ENCODE data around the gene NFATC2. TPM values are rescaled to one million over a fixed set of nuclear protein-coding genes. Genes with fewer than 3 reads are reported as not detected.

NFATC2 gene
- total RNA-seq, 1 donor from 2014 or later = 2.0 TPM

- TF ChIP-seq, protein P1, sequence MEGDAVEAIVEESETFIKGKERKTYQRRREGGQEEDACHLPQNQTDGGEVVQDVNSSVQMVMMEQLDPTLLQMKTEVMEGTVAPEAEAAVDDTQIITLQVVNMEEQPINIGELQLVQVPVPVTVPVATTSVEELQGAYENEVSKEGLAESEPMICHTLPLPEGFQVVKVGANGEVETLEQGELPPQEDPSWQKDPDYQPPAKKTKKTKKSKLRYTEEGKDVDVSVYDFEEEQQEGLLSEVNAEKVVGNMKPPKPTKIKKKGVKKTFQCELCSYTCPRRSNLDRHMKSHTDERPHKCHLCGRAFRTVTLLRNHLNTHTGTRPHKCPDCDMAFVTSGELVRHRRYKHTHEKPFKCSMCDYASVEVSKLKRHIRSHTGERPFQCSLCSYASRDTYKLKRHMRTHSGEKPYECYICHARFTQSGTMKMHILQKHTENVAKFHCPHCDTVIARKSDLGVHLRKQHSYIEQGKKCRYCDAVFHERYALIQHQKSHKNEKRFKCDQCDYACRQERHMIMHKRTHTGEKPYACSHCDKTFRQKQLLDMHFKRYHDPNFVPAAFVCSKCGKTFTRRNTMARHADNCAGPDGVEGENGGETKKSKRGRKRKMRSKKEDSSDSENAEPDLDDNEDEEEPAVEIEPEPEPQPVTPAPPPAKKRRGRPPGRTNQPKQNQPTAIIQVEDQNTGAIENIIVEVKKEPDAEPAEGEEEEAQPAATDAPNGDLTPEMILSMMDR (IDR thresholded peaks at IDR 0.05) = no peak
- H3K27me3 Mint-ChIP-seq (ENCODE audit: low read depth) = no peaks in the 10 kb centered on the region
- H3K4me3 Mint-ChIP-seq (ENCODE audit: unreplicated experiment) = no peak overlapping the region
- H3K27ac Mint-ChIP-seq (ENCODE audit: unreplicated experiment) = no peak overlapping the region
- no peak for DNase-seq (ENCODE audit: low spot score)
- peaks cover 4% of the 10 kb centered on the region for H3K36me3 Mint-ChIP-seq (ENCODE audit: low read depth)
- H3K4me1 Mint-ChIP-seq (ENCODE audit: low read depth) = peaks cover 38% of the 10 kb centered on the region
- H3K9me3 Mint-ChIP-seq (ENCODE audit: low read depth) = peaks cover 6% of the 10 kb centered on the region
These were observed 89.7 kb downstream of the NFATC2 start for GRCh38 chr20:51452734-51453365.

GRCh38 chr20:51452091-51452613, 90.4 kb downstream of the NFATC2 start:
- TF ChIP-seq, protein P1 (IDR thresholded peaks at IDR 0.05) = no peak
- Mint-ChIP-seq H3K36me3 (ENCODE audit: low read depth) (peaks cover 4% of the 10 kb centered on the region), H3K4me1 (ENCODE audit: low read depth) (peaks cover 40% of the 10 kb centered on the region), H3K27me3 (ENCODE audit: low read depth) (no peaks in the 10 kb centered on the region), H3K4me3 (ENCODE audit: unreplicated experiment) (no peak overlapping the region), H3K9me3 (ENCODE audit: low read depth) (peaks cover 6% of the 10 kb centered on the region), H3K27ac (ENCODE audit: unreplicated experiment) (no peak overlapping the region)
- DNase-seq (ENCODE audit: low spot score) = no peak

GRCh38 chr20:51451484-51451883, 91.0 kb downstream of the NFATC2 start:
- TF ChIP-seq, protein P1 (IDR thresholded peaks at IDR 0.05) = no peak
- H3K36me3 Mint-ChIP-seq (ENCODE audit: low read depth) = peaks cover 4% of the 10 kb centered on the region
- H3K27ac Mint-ChIP-seq (ENCODE audit: unreplicated experiment) = no peak overlapping the region
- H3K27me3 Mint-ChIP-seq (ENCODE audit: low read depth) = no peaks in the 10 kb centered on the region
- H3K4me1 Mint-ChIP-seq (ENCODE audit: low read depth) = peaks cover 40% of the 10 kb centered on the region
- H3K4me3 Mint-ChIP-seq (ENCODE audit: unreplicated experiment) = no peak overlapping the region
- peaks cover 6% of the 10 kb centered on the region for H3K9me3 Mint-ChIP-seq (ENCODE audit: low read depth)
- DNase-seq (ENCODE audit: low spot score) = no peak

DNA sequence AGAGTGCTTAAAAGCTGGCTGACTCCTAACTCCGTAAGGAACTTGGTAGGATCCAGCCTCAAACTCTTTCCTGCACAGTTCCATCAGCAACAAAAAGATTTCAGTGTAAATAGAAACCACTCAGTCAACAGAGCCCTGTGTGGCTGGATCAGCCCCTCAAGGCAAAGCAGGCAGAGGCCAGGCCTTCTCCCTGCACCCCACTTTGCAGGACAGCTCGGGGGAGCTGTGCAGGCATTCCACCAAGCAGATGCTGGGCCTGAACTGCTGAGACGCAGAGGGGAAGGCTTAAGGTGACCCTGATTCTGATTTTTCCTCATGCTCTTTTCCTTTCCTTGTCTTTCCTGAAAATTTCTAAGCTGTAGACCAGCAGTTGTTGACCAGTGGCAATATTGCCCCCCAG, 91.5 kb downstream of the NFATC2 start:
- Mint-ChIP-seq H3K9me3 (ENCODE audit: low read depth) (peaks cover 6% of the 10 kb centered on the region), H3K27ac (ENCODE audit: unreplicated experiment) (no peak overlapping the region), H3K27me3 (ENCODE audit: low read depth) (no peaks in the 10 kb centered on the region), H3K36me3 (ENCODE audit: low read depth) (peaks cover 4% of the 10 kb centered on the region), H3K4me3 (ENCODE audit: unreplicated experiment) (no peak overlapping the region), H3K4me1 (ENCODE audit: low read depth) (peaks cover 38% of the 10 kb centered on the region)
- DNase-seq (ENCODE audit: low spot score) = no peak
- TF ChIP-seq, protein P1 (IDR thresholded peaks at IDR 0.05) = no peak

DNA sequence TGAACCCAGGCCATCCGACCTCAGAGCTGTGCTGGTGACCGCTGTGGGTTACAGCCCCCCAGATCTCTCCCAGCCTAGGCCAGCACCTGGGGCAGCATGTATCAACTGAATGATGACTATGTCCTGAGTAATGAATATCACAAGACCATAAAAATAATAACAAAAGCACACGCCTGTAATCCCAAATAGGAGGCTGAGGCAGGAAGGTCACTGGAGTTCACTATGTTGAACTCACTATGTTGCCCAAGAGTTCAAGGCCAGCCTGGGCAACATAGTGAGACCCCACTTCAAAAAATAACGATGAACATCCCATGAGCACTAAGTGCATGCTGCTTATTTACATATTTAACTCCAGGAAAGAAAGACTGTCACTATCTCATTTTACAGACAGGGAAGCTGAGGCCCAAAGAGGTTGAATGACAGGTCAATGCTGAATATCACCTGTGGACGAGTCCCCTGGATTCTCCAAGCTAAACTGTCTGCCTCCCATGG, 92.3 kb downstream of the NFATC2 start:
- no peak overlapping the region for H3K4me3 Mint-ChIP-seq (ENCODE audit: unreplicated experiment)
- no peak for DNase-seq (ENCODE audit: low spot score)

More for the DNA sequence above, 92.3 kb downstream of the NFATC2 start:
- no peaks in the 10 kb centered on the region for H3K27me3 Mint-ChIP-seq (ENCODE audit: low read depth)
- H3K27ac Mint-ChIP-seq (ENCODE audit: unreplicated experiment) = no peak overlapping the region
- peaks cover 6% of the 10 kb centered on the region for H3K9me3 Mint-ChIP-seq (ENCODE audit: low read depth)
- TF ChIP-seq, protein P1 (IDR thresholded peaks at IDR 0.05) = no peak
- peaks cover 4% of the 10 kb centered on the region for H3K36me3 Mint-ChIP-seq (ENCODE audit: low read depth)
- peaks cover 39% of the 10 kb centered on the region for H3K4me1 Mint-ChIP-seq (ENCODE audit: low read depth)

Data from chondrocyte (in vitro differentiated cells).